GM12865 (cell line): ENCODE data around the gene GRK5.

Experiments used
- DNase-seq: peaks from one replicate; pipeline ENCODE4 v3.0.0; 2010; ENCODE audit warnings: low read depth
- H3K4me3 ChIP-seq: 2 replicates; pipeline ENCODE4 v1.5.1; 2011; ENCODE audit warnings: mild to moderate bottlenecking, low read depth, low read length, control low read depth
- CTCF ChIP-seq: IDR thresholded peaks from 2 replicates; pipeline ENCODE4 v1.5.1; 2011; ENCODE audit warnings: low read length, control low read depth, low read depth, inconsistent platforms; ENCODE audit not compliant: insufficient read depth; ENCODE audit errors: missing control alignments

GRK5 gene

DNA sequence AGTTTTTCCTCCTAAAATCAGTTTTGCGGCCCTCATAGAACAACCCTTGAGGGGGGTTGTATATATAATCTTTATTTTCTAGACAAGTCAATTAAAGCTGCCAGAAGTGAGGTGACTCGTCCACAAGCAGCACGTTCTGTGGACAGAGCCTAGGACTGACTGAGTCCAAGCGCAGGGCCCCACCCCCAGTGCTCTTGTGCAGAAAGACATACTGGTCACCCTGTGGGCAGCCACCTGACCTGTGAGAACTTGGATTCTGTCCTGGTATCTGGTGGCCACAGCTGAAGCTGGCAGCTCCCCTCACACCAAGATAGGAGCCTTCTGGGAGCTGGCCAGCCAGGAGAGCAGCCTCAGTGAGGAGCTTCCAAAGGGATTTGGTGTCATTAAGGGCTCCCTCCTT is 89.3 kb downstream of the GRK5 start:
- DNase-seq, result no peak

GRCh38 chr10:119297207-119297968 is 90.0 kb downstream of the GRK5 start:
- DNase-seq, result no peak
- H3K4me3 ChIP-seq, result no peak overlapping the region
- TF ChIP-seq CTCF, result no peak

More for the DNA sequence above, 89.3 kb downstream of the GRK5 start:
- no peak overlapping the region for H3K4me3 ChIP-seq
- TF ChIP-seq CTCF, result no peak

GRCh38 chr10:119298810-119299209 is 91.4 kb downstream of the GRK5 start:
- TF ChIP-seq CTCF, result no peak
- DNase-seq, result no peak
- H3K4me3 ChIP-seq, result no peak overlapping the region

DNA sequence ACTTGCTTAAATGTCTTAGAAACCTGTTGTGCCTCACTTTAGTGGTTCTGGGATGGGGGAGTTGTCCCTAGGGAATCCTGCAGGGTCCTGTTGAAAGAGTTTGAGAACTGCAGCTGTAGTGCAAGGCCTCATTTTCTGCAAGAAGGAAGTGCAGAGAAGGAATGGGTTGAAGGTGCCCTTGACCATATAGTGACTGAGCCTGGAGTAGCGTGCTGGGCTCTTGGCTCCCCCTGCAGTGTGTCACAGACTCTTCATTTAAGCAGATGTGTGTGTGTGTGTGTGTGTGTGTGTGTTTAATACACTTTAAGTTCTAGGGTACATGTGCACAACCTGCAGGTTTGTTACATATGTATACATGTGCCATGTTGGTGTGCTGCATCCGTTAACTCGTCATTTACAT is 92.2 kb downstream of the GRK5 start:
- peak; percentile 50 for DNase-seq
- no peak for TF ChIP-seq CTCF
- H3K4me3 ChIP-seq, result no peak overlapping the region

GRCh38 chr10:119301397-119301796 is 94.0 kb downstream of the GRK5 start:
- no peak overlapping the region for H3K4me3 ChIP-seq
- DNase-seq, result peak; percentile 44
- no peak for TF ChIP-seq CTCF

DNA sequence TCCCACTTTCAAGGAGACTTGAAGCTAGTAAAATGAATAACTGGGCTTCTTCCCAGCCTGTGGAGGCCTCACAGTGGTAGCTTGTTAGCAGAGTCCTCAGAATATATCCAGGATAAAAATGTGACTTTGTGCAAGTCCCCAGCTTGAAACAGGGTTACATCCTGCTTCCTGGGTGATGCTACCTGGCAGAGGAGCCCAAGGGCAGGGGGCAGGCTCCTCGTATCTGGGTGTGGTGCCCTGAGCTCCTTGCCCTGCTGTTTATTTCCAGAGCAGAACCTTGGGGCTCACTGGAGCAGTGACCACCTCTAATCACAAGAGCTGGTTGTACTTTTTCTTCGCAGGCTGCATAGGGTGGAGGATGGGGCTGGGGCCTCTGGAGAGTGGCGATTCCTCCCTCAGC is 94.8 kb downstream of the GRK5 start:
- no peak for TF ChIP-seq CTCF
- no peak overlapping the region for H3K4me3 ChIP-seq
- DNase-seq, result no peak
